ENCODE measurements around the gene INTS7.

GRCh38 chr1:212039622-212040021 lies 4.3 kb upstream of the INTS7 start:
- TF ChIP-seq CTCF (IDR thresholded peaks at IDR 0.05): no peak
- no peak for TF ChIP-seq ZFX (IDR thresholded peaks at IDR 0.05; ENCODE audit: borderline replicate concordance)
